ENCODE results near the gene FBXO47.

GRCh38 chr17:38891441-38891840 lies 75.8 kb downstream of the FBXO47 start:
- TF ChIP-seq ZNF317 (CRISPR knock-in tag; IDR thresholded peaks at IDR 0.05) (no peak), ZNF841 (CRISPR knock-in tag; IDR thresholded peaks at IDR 0.05; ENCODE audit: borderline replicate concordance) (no peak), MAFK (conservative IDR thresholded peaks at IDR 0.05 in 1 of 2, IDR thresholded peaks at IDR 0.05 in 1 of 2; ENCODE audit: low read length in 2 of 2) (no peak), ZNF441 (CRISPR knock-in tag; IDR thresholded peaks at IDR 0.05; ENCODE audit: borderline replicate concordance) (no peak), ZBTB43 (CRISPR knock-in tag; conservative IDR thresholded peaks at IDR 0.05) (no peak), ZNF513 (CRISPR knock-in tag; conservative IDR thresholded peaks at IDR 0.05) (no peak), POLR2AphosphoS5 (IDR thresholded peaks at IDR 0.05; ENCODE audit: low read depth, low read length) (no peak), POLR2A (IDR thresholded peaks at IDR 0.05; ENCODE audit: insufficient read depth in 1 of 2, low read depth in 2 of 2, low read length in 2 of 2) (no peak), CTCF (CRISPR knock-in tag; IDR thresholded peaks at IDR 0.05) (no peak), CEBPB (IDR thresholded peaks at IDR 0.05; ENCODE audit: borderline replicate concordance, low read depth, low read length) (no peak), PHB2 (IDR thresholded peaks at IDR 0.05; ENCODE audit: partially characterized antibody) (no peak)

Measured in HepG2 (cell line).